Measurements from ENCODE around the gene ARID1A. TPM values are rescaled to one million over a fixed set of nuclear protein-coding genes. Genes with fewer than 3 reads are reported as not detected.

Gene ARID1A
- total and polyA plus RNA-seq, 2 of the 4 experiments (the other 2 are of a cell fraction) = 14.0 to 40.7 TPM

- Histone ChIP-seq H3K9me3 (ENCODE audit: control insufficient read depth, insufficient read depth, low read length) (no peaks in the 10 kb centered on the region), H3K4me3 (ENCODE audit: insufficient read depth, low read depth, low read length) (no peak overlapping the region), H3K36me3 (ENCODE audit: control insufficient read depth, insufficient read depth, low read length) (no peaks in the 10 kb centered on the region), H2BK20ac (ENCODE audit: low read depth, low read length) (peak overlapping the region; percentile 8; the same call in 1 of the 2 replicates), H2BK5ac (ENCODE audit: low read depth, low read length, poor library complexity, severe bottlenecking) (peak overlapping the region; percentile 4), H3K4me1 (ENCODE audit: control insufficient read depth, insufficient read depth, low read length) (peaks cover 47% of the 10 kb centered on the region), H2BK15ac (ENCODE audit: low read depth, low read length) (no peak overlapping the region), H4K20me1 (ENCODE audit: insufficient read depth, low read length) (peaks cover 96% of the 10 kb centered on the region), H2BK120ac (ENCODE audit: low read depth, low read length) (no peak overlapping the region), H4K5ac (ENCODE audit: low read depth, low read length) (no peak overlapping the region), H2AFZ (replicated peaks; ENCODE audit: low read length, poor library complexity) (no peak overlapping the region), H4K91ac (ENCODE audit: insufficient read depth, low read depth, low read length) (no peak overlapping the region), H2AK5ac (ENCODE audit: low read depth, low read length) (no peak overlapping the region), H3K4me2 (ENCODE audit: low read depth, low read length) (peak overlapping the region; percentile 36; the same call in 1 of the 2 replicates), H3K56ac (ENCODE audit: extremely low read depth, insufficient read depth, low read length) (no peak overlapping the region), H3K9me1 (ENCODE audit: insufficient read depth, low read length) (peaks cover 39% of the 10 kb centered on the region), H3K23ac (ENCODE audit: low read depth, low read length) (0 out of 2 replicates have a peak overlapping the region, but pooled peaks have one; percentile 57), H3K9ac (ENCODE audit: low read depth, low read length) (no peak overlapping the region), H3K79me1 (ENCODE audit: low read depth in 1 of 2, low read length in 2 of 2) (peaks cover 4 to 70% of the 10 kb centered on the region in 2 experiments; a peak in 3 of 4 replicates), H2AK9ac (replicated peaks; ENCODE audit: low read depth, low read length, poor library complexity) (no peak overlapping the region), H3K14ac (replicated peaks; ENCODE audit: low read depth, low read length) (no peak overlapping the region; the same call in 1 of the 2 replicates), H3K27ac (ENCODE audit: insufficient read depth, low read length) (no peak overlapping the region), H4K8ac (ENCODE audit: low read depth in 2 of 2, low read length in 2 of 2) (no peak overlapping the region; a peak in 1 of 4 replicates), H3K4ac (ENCODE audit: low read depth, low read length) (no peak overlapping the region; the same call in 1 of the 2 replicates), H3K18ac (ENCODE audit: low read depth, low read length) (no peak overlapping the region), H3K27me3 (ENCODE audit: control insufficient read depth, insufficient read depth, low read length) (no peaks in the 10 kb centered on the region)
- dilution Hi-C loops (cut with HindIII; ENCODE audit: low sequenced_read_pairs, unreplicated experiment) (no loop called here), in situ Hi-C loops (cut with MboI; ENCODE audit: low sequenced_read_pairs) (no loop called here), intact Hi-C loops (cut with micrococcal nuclease) (no loop called here)
- TF ChIP-seq MAZ (IDR thresholded peaks at IDR 0.05; ENCODE audit: borderline replicate concordance, low read depth, low read length) (no peak), SMC3 (IDR thresholded peaks at IDR 0.05; ENCODE audit: low read depth, low read length) (no peak), NFE2L2 (IDR thresholded peaks at IDR 0.05; ENCODE audit: low read depth, low read length) (no peak), CEBPB (IDR thresholded peaks at IDR 0.05; ENCODE audit: low read depth, low read length) (peak; percentile 38; the same call in 1 of the 2 replicates), CTCF (conservative IDR thresholded peaks at IDR 0.05; ENCODE audit: low read depth, low read length) (no peak), USF2 (IDR thresholded peaks at IDR 0.05; ENCODE audit: low read depth, low read length) (no peak), MXI1 (IDR thresholded peaks at IDR 0.05; ENCODE audit: borderline replicate concordance, low read depth, low read length) (no peak), CHD1 (IDR thresholded peaks at IDR 0.05; ENCODE audit: low read depth, low read length) (no peak)
- ATAC-seq (ENCODE audit: low read depth) = no peak
- ChIA-PET CTCF (interaction anchor here (0.8 kb wide), 1 partner anchor 16 kb away, joined by 3 read pairs; no protein-coding TSS in a partner anchor), POLR2A (ENCODE audit: unreplicated experiment) (interaction anchor here (0.6 kb wide), 1 partner anchor 423 kb away, joined by 3 read pairs; no protein-coding TSS in a partner anchor)
- no peak for DNase-seq
- BruUV-seq (replicated peaks) = no TSS peak
These were observed 7.7 kb downstream of the ARID1A start for GRCh38 chr1:26703478-26703877.
